Hepatocyte (in vitro differentiated cells): ENCODE measurements around the gene PCDHA1. TPM values are rescaled to one million over a fixed set of nuclear protein-coding genes. Genes with fewer than 3 reads are reported as not detected.

ENCODE experiments used
- DNase-seq: peaks from one replicate; pipeline ENCODE4 v3.0.0-alpha.2; 2016; ENCODE audit warnings: low spot score
- H2AFZ ChIP-seq: fragments of 200-600 bp; sonication (generic); 2 replicates; pipeline ENCODE4 v1.6.0; 2016; ENCODE audit warnings: antibody characterized with exemption, mild to moderate bottlenecking
- H3K27ac ChIP-seq: fragments of 200-600 bp; sonication (generic); 2 replicates; pipeline ENCODE4 v1.5.1; 2016; ENCODE audit warnings: mild to moderate bottlenecking
- H3K27me3 ChIP-seq: fragments of 200-600 bp; sonication (generic); 2 replicates; pipeline ENCODE4 v1.6.1; 2016
- H3K36me3 ChIP-seq: fragments of 200-600 bp; sonication (generic); replicated peaks from 2 replicates; pipeline ENCODE4 v1.5.1; 2016; ENCODE audit warnings: low read depth; ENCODE audit not compliant: insufficient read depth
- H3K4me1 ChIP-seq: fragments of 200-600 bp; sonication (generic); 2 replicates; pipeline ENCODE4 v1.5.1; 2016; ENCODE audit warnings: mild to moderate bottlenecking, moderate library complexity; ENCODE audit not compliant: insufficient read depth
- H3K4me2 ChIP-seq: fragments of 200-600 bp; sonication (generic); 2 replicates; pipeline ENCODE4 v1.6.0; 2016
- H3K4me3 ChIP-seq: fragments of 200-600 bp; sonication (generic); 2 replicates; pipeline ENCODE4 v1.5.1; 2016; ENCODE audit warnings: mild to moderate bottlenecking
- H3K79me2 ChIP-seq: fragments of 200-600 bp; sonication (generic); 2 replicates; pipeline ENCODE4 v1.6.0; 2017; ENCODE audit warnings: mild to moderate bottlenecking
- H3K9me2 ChIP-seq: fragments of 200-600 bp; sonication (generic); replicated peaks from 2 replicates; pipeline ENCODE4 v1.6.0; 2017; ENCODE audit warnings: mild to moderate bottlenecking; ENCODE audit not compliant: insufficient read depth
- H3K9me3 ChIP-seq: fragments of 200-600 bp; sonication (generic); 2 replicates; pipeline ENCODE4 v1.5.1; 2016; ENCODE audit warnings: low read depth, mild to moderate bottlenecking
- H4K20me1 ChIP-seq: fragments of 200-600 bp; sonication (generic); 2 replicates; pipeline ENCODE4 v1.6.0; 2016; ENCODE audit warnings: mild to moderate bottlenecking; ENCODE audit not compliant: insufficient read depth, poor library complexity, severe bottlenecking
- EZH2 ChIP-seq: fragments of 200-600 bp; sonication (generic); IDR thresholded peaks from 2 replicates; pipeline ENCODE4 v1.6.1; 2016; ENCODE audit warnings: antibody characterized with exemption, mild to moderate bottlenecking, borderline replicate concordance
- EZH2phosphoT487 ChIP-seq: fragments of 200-600 bp; sonication (generic); IDR thresholded peaks from one replicate; pipeline ENCODE4 v1.6.1; 2018; ENCODE audit warnings: antibody characterized with exemption, mild to moderate bottlenecking, low read depth, moderate library complexity; ENCODE audit not compliant: unreplicated experiment, severe bottlenecking
- WGBS: methylation state at CpG from one replicate; pipeline ENCODE4 v1.1.6; 2016; ENCODE audit warnings: low lambda C conversion rate; ENCODE audit errors: missing lambda C conversion rate; 5-methylcytosine and 5-hydroxymethylcytosine counted together
- polyA plus RNA-seq: library from polyadenylated mRNA; unstranded; fragments of >200 nt; fragmentation: Nextera tagmentation; extraction: Ambion mirVana; gene quantifications from 2 replicates; pipeline ENCODE4 v1.2.1, GENCODE V29; 2016
- total RNA-seq: library from RNA; depleted of rRNA; stranded (reverse); fragments of >200 nt; gene quantifications from 2 replicates; pipeline ENCODE4 v1.2.3, GENCODE V29; 2014
- TF ChIP-seq, protein P1 (sequence below): fragments of 200-600 bp; sonication (generic); IDR thresholded peaks from 2 replicates; pipeline ENCODE4 v1.5.1; 2016; ENCODE audit warnings: antibody characterized with exemption, mild to moderate bottlenecking; ENCODE audit not compliant: poor library complexity

The PCDHA1 gene
- total and polyA plus RNA-seq, 2 experiments from 2014 or later, result not detected

- Histone ChIP-seq H3K27me3 (no peaks in the 10 kb centered on the region), H3K4me3 (no peak overlapping the region), H3K9me3 (no peaks in the 10 kb centered on the region), H3K4me2 (no peak overlapping the region), H3K79me2 (peaks cover 20% of the 10 kb centered on the region), H3K36me3 (no peaks in the 10 kb centered on the region), H3K27ac (peak overlapping the region; percentile 78), H4K20me1 (no peaks in the 10 kb centered on the region), H2AFZ (no peak overlapping the region), H3K9me2 (no peaks in the 10 kb centered on the region), H3K4me1 (peaks cover 12% of the 10 kb centered on the region)
- TF ChIP-seq, protein P1, sequence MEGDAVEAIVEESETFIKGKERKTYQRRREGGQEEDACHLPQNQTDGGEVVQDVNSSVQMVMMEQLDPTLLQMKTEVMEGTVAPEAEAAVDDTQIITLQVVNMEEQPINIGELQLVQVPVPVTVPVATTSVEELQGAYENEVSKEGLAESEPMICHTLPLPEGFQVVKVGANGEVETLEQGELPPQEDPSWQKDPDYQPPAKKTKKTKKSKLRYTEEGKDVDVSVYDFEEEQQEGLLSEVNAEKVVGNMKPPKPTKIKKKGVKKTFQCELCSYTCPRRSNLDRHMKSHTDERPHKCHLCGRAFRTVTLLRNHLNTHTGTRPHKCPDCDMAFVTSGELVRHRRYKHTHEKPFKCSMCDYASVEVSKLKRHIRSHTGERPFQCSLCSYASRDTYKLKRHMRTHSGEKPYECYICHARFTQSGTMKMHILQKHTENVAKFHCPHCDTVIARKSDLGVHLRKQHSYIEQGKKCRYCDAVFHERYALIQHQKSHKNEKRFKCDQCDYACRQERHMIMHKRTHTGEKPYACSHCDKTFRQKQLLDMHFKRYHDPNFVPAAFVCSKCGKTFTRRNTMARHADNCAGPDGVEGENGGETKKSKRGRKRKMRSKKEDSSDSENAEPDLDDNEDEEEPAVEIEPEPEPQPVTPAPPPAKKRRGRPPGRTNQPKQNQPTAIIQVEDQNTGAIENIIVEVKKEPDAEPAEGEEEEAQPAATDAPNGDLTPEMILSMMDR, result no peak
- TF ChIP-seq EZH2phosphoT487 (no peak), EZH2 (no peak)
- no peak for DNase-seq
- WGBS, result 67% methylated on average over 3 of the region's 3 CpGs
These were observed 191.1 kb downstream of the PCDHA1 start for GRCh38 chr5:140977003-140977402.

- no peaks in the 10 kb centered on the region for H3K36me3 ChIP-seq
- peaks cover 12% of the 10 kb centered on the region for H3K4me1 ChIP-seq
- H2AFZ ChIP-seq, result no peak overlapping the region
- H3K4me2 ChIP-seq, result peak overlapping the region; percentile 31
- 25% methylated on average over 2 of the region's 2 CpGs for WGBS
- peak overlapping the region; percentile 78 for H3K27ac ChIP-seq
- H4K20me1 ChIP-seq, result no peaks in the 10 kb centered on the region
- TF ChIP-seq EZH2phosphoT487, result no peak
- TF ChIP-seq EZH2, result no peak
- TF ChIP-seq, protein P1, result no peak
- no peaks in the 10 kb centered on the region for H3K9me3 ChIP-seq
- DNase-seq, result peak; percentile 53
- no peaks in the 10 kb centered on the region for H3K27me3 ChIP-seq
- H3K9me2 ChIP-seq, result no peaks in the 10 kb centered on the region
- no peak overlapping the region for H3K4me3 ChIP-seq
- H3K79me2 ChIP-seq, result peaks cover 14% of the 10 kb centered on the region
These were observed 192.3 kb downstream of the PCDHA1 start for GRCh38 chr5:140978260-140978659.

GRCh38 chr5:140978983-140979382 lies 193.0 kb downstream of the PCDHA1 start:
- TF ChIP-seq, protein P1, result no peak
- TF ChIP-seq EZH2phosphoT487 (no peak), EZH2 (no peak)
- H3K4me1 ChIP-seq, result peaks cover 12% of the 10 kb centered on the region
- no peaks in the 10 kb centered on the region for H3K36me3 ChIP-seq
- no peak overlapping the region for H3K4me3 ChIP-seq
- H3K27me3 ChIP-seq, result no peaks in the 10 kb centered on the region
- peaks cover 7% of the 10 kb centered on the region for H3K79me2 ChIP-seq
- no peak overlapping the region for H2AFZ ChIP-seq
- no peaks in the 10 kb centered on the region for H3K9me2 ChIP-seq
- no peak overlapping the region for H3K27ac ChIP-seq
- 82% methylated on average over 1 of the region's 1 CpG for WGBS
- no peak for DNase-seq
- H4K20me1 ChIP-seq, result no peaks in the 10 kb centered on the region
- H3K9me3 ChIP-seq, result no peaks in the 10 kb centered on the region
- H3K4me2 ChIP-seq, result no peak overlapping the region
